ENCODE measurements around the gene LRCOL1.
"Not testable (repeated sequence)": the region's sequence is repeated elsewhere in the genome, so short reads cannot be mapped to it uniquely, and the experiment has no call there.

The LRCOL1 gene

GRCh38 chr12:132604151-132604618 is 6.2 kb downstream of the LRCOL1 start:
- Mint-ChIP-seq H3K27ac (no peak overlapping the region), H3K27me3 (ENCODE audit: low read depth) (peaks cover 59% of the 10 kb centered on the region), H3K36me3 (ENCODE audit: low read depth) (no peaks in the 10 kb centered on the region), H3K4me3 (no peak overlapping the region), H3K4me1 (ENCODE audit: low read depth) (peaks cover 3% of the 10 kb centered on the region), H3K9me3 (no peaks in the 10 kb centered on the region)
- DNase-seq (ENCODE audit: low spot score): no peak

DNA sequence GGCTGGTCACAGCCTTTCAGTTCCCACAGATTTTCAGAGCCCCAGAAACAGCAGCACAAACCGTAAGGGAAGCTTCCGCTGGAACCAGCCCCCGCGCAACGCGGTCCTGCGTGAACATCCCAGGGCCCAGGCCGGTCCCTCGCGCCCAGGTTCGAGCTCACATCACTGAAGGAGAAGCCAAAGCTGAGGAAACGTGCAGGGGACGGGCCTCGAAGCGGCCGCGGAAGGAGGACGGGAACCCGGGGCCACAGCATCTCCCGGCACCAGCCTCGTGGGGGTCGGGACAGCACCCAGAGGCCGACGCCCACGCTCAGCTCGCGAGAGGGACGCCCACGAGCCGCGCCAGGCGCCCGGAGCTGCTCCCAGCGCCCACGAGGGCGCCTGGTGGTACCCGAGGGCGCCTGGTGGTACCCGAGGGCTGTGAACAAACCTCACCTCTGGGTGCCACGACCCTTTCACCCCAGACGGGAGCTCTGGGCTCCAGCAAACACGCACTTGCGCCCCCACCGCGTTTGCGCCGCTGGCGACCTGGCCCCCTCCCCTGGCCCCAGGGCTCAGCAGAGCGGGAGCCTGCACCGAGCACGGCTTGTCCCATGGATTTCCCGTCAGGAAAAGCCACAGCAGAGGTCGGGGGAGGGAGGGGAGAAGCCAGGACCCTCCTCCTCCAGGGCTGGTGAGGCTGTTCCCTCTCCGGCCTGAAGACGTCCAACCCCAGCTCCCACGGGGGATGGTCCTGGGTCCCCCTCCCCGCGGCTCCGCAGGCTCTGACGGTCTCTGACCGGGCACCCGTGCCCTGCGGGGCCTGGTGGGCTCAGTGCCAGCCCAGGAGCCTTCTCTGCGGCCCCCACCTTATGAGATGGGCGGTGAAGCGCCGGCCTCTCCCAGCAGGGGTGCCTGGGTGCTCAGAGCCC is 6.9 kb downstream of the LRCOL1 start:
- DNase-seq (ENCODE audit: low spot score): no peak
- Mint-ChIP-seq H3K27ac (no peak overlapping the region), H3K9me3 (no peaks in the 10 kb centered on the region), H3K4me3 (no peak overlapping the region), H3K27me3 (ENCODE audit: low read depth) (peaks cover 62% of the 10 kb centered on the region), H3K4me1 (ENCODE audit: low read depth) (peaks cover 8% of the 10 kb centered on the region), H3K36me3 (ENCODE audit: low read depth) (no peaks in the 10 kb centered on the region)

GRCh38 chr12:132602572-132603239 is 7.7 kb downstream of the LRCOL1 start:
- H3K36me3 Mint-ChIP-seq (ENCODE audit: low read depth): no peaks in the 10 kb centered on the region
- H3K9me3 Mint-ChIP-seq: no peaks in the 10 kb centered on the region
- no peak overlapping the region for H3K27ac Mint-ChIP-seq
- H3K27me3 Mint-ChIP-seq (ENCODE audit: low read depth): peaks cover 57% of the 10 kb centered on the region
- peaks cover 8% of the 10 kb centered on the region for H3K4me1 Mint-ChIP-seq (ENCODE audit: low read depth)
- H3K4me3 Mint-ChIP-seq: no peak overlapping the region
- DNase-seq (ENCODE audit: low spot score): no peak

GRCh38 chr12:132601171-132601883 is 9.1 kb downstream of the LRCOL1 start:
- Mint-ChIP-seq H3K36me3 (ENCODE audit: low read depth) (no peaks in the 10 kb centered on the region), H3K27ac (no peak overlapping the region), H3K4me1 (ENCODE audit: low read depth) (peaks cover 13% of the 10 kb centered on the region), H3K9me3 (no peaks in the 10 kb centered on the region), H3K27me3 (ENCODE audit: low read depth) (peaks cover 54% of the 10 kb centered on the region), H3K4me3 (peak overlapping the region; percentile 74)
- DNase-seq (ENCODE audit: low spot score): no peak

DNA sequence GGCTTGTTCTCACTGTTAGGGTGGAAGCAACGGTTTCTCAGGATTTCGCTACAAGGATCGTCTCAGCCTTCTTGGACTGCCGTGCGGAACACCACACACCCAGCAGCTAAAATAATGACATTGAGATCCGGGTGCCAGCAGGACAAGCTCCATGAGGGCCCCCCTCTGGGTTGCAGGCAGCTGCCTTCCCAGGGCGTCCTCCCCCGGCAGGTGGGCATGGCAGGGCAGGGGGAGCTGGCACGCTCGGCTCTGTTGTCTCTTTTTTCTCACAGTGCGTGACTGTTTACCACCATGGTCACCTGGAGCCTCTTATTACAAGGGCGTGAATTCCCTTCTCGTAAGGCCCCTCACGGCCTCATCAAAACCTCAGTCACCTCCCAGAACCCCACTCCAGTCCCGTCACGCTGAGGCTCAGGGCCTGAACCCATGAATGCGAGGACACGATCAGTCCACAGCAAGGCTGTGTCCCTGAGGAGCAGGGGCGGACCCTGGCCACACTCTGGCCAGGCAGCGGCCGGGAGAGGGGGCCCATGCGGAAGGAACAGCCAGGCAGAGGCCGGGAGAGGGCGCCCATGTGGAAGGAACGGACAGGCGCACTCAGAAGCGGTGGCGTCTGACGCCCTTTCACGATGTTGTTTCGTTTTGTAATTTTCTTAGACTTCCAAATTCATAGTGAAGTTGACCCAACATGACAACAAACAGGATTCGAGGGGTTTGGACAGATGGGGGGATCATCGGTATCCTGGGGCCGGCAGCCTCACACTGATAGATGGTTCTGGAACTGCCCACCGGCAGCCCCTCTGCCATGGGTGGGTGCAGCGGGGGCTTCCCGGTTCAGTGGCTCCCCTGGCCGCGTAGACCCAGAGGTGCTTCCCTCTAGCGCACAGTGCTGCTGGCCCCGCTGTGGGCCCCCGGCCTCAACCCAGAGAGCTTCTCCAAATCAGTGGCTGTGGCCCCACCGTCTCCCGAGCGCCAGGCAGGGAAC is 10.0 kb downstream of the LRCOL1 start:
- H3K4me1 Mint-ChIP-seq (ENCODE audit: low read depth): peaks cover 13% of the 10 kb centered on the region
- H3K4me3 Mint-ChIP-seq: peak overlapping the region; percentile 74
- DNase-seq (ENCODE audit: low spot score): peak; percentile 22
- H3K9me3 Mint-ChIP-seq: no peaks in the 10 kb centered on the region
- peaks cover 58% of the 10 kb centered on the region for H3K27me3 Mint-ChIP-seq (ENCODE audit: low read depth)
- H3K27ac Mint-ChIP-seq: no peak overlapping the region
- H3K36me3 Mint-ChIP-seq (ENCODE audit: low read depth): no peaks in the 10 kb centered on the region

GRCh38 chr12:132599502-132599901 is 10.9 kb downstream of the LRCOL1 start:
- not testable (repeated sequence) for H3K27ac Mint-ChIP-seq; H3K4me3 Mint-ChIP-seq; H3K36me3 Mint-ChIP-seq (ENCODE audit: low read depth); H3K9me3 Mint-ChIP-seq; DNase-seq (ENCODE audit: low spot score)
- H3K27me3 Mint-ChIP-seq (ENCODE audit: low read depth): peaks cover 53% of the 10 kb centered on the region
- H3K4me1 Mint-ChIP-seq (ENCODE audit: low read depth): peaks cover 13% of the 10 kb centered on the region

GRCh38 chr12:132597333-132598316 is 12.8 kb downstream of the LRCOL1 start:
- DNase-seq (ENCODE audit: low spot score): no peak
- peaks cover 46% of the 10 kb centered on the region for H3K27me3 Mint-ChIP-seq (ENCODE audit: low read depth)
- H3K36me3 Mint-ChIP-seq (ENCODE audit: low read depth): no peaks in the 10 kb centered on the region
- H3K9me3 Mint-ChIP-seq: no peaks in the 10 kb centered on the region
- peaks cover 17% of the 10 kb centered on the region for H3K4me1 Mint-ChIP-seq (ENCODE audit: low read depth)
- H3K27ac Mint-ChIP-seq: no peak overlapping the region
- H3K4me3 Mint-ChIP-seq: peak overlapping the region; percentile 59

GRCh38 chr12:132596016-132596415 is 14.4 kb downstream of the LRCOL1 start:
- Mint-ChIP-seq H3K4me3 (no peak overlapping the region), H3K27me3 (ENCODE audit: low read depth) (peaks cover 34% of the 10 kb centered on the region), H3K36me3 (ENCODE audit: low read depth) (no peaks in the 10 kb centered on the region), H3K9me3 (no peaks in the 10 kb centered on the region), H3K4me1 (ENCODE audit: low read depth) (peaks cover 17% of the 10 kb centered on the region), H3K27ac (no peak overlapping the region)
- no peak for DNase-seq (ENCODE audit: low spot score)

DNA sequence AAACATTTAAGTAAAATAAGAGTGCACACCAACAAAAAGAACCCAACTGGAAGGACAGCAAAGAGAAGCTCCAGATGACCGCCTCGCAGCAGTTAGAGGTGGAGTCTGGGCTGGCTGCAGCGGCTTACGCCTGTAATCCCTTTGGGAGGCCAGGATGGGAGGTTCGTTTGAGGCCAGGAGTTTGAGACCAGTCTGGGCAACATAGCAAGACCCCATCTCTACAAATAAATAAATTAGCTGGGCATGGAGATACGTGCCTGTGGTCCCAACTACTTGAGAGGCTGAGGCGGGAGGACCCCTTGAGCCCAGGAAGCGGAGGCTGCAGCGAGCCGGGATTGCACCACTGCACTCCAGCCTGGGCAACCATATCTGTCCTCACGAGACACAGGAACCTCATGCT is 15.2 kb downstream of the LRCOL1 start:
- Mint-ChIP-seq H3K36me3 (ENCODE audit: low read depth) (no peaks in the 10 kb centered on the region), H3K9me3 (no peaks in the 10 kb centered on the region), H3K4me1 (ENCODE audit: low read depth) (peaks cover 14% of the 10 kb centered on the region), H3K27ac (no peak overlapping the region), H3K4me3 (no peak overlapping the region), H3K27me3 (ENCODE audit: low read depth) (peaks cover 27% of the 10 kb centered on the region)
- no peak for DNase-seq (ENCODE audit: low spot score)

- Mint-ChIP-seq H3K27me3 (ENCODE audit: low read depth) (peaks cover 19% of the 10 kb centered on the region), H3K4me3 (no peak overlapping the region), H3K9me3 (no peaks in the 10 kb centered on the region)
Observed at GRCh38 chr12:132593938-132594358, 16.4 kb downstream of the LRCOL1 start.

DNA sequence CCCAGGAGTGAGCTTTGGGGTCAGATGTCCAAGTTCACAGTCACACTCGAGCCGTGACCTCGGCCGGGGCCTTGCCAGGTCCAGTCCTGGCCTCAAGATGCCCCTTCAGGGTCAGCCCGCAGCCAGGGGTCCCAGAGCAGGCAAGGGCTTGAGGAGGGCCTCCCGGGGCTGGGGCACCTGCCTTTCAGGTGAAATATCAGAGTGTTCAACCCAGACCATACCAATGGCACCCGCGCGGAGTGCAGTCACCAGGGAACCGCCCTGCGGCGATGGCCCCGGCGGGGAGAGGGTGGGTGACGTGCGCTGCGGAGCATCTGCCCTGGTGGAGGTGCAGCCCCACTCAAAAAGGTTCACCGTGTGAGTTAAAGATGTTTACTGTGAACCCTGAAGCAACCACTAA is 16.9 kb downstream of the LRCOL1 start:
- Mint-ChIP-seq H3K4me1 (ENCODE audit: low read depth) (peaks cover 9% of the 10 kb centered on the region), H3K9me3 (no peaks in the 10 kb centered on the region), H3K27me3 (ENCODE audit: low read depth) (peaks cover 14% of the 10 kb centered on the region), H3K36me3 (ENCODE audit: low read depth) (no peaks in the 10 kb centered on the region), H3K27ac (no peak overlapping the region), H3K4me3 (no peak overlapping the region)
- no peak for DNase-seq (ENCODE audit: low spot score)

More at GRCh38 chr12:132593938-132594358, 16.4 kb downstream of the LRCOL1 start:
- Mint-ChIP-seq H3K36me3 (ENCODE audit: low read depth) (no peaks in the 10 kb centered on the region), H3K27ac (no peak overlapping the region), H3K4me1 (ENCODE audit: low read depth) (peaks cover 13% of the 10 kb centered on the region)
- DNase-seq (ENCODE audit: low spot score): peak; percentile 18

DNA sequence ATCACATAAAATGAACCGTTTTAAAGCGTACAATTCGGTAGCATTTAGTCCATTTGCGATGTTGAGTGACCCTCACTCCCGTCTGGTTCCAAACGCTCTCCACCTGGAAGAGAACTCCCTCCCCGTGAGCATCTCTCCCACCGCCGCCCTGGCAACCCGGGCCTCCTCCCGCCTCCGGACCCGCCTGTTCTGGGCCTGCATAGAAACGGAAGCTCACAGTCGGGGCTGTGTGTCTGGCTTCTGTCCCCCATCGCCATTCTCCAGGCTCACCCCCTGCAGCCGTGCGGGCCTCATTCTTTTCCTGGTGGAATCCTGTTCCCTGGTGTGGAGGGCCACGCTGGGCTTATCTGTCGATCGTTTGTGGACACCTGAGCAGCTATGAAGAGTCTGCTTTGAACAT is 17.3 kb downstream of the LRCOL1 start:
- Mint-ChIP-seq H3K27ac (no peak overlapping the region), H3K4me3 (no peak overlapping the region), H3K9me3 (no peaks in the 10 kb centered on the region), H3K36me3 (ENCODE audit: low read depth) (no peaks in the 10 kb centered on the region), H3K27me3 (ENCODE audit: low read depth) (peaks cover 13% of the 10 kb centered on the region), H3K4me1 (ENCODE audit: low read depth) (peaks cover 9% of the 10 kb centered on the region)
- no peak for DNase-seq (ENCODE audit: low spot score)

Data from T-helper 2 cell treated with Interferon-gamma antibody and Interleukin-4, amounts not matched to agents 5 μg/mL and 100 μg/mL, for 36 hours (primary cell).